GM20431 (cell line): ENCODE data around the gene KCNJ11.

ENCODE experiments used
- in situ Hi-C: fragments of 300-500 bp; cut with MseI, MboI; formaldehyde crosslinking; loops from one replicate; pipeline ENCODE4 v1.15.0; 2020; ENCODE audit warnings: low sequenced_read_pairs; ENCODE audit not compliant: unreplicated experiment

KCNJ11 gene

GRCh38 chr11:17410606-17411379, 22.3 kb upstream of the KCNJ11 start:
- in situ Hi-C loops = no loop called here

- in situ Hi-C loops = no loop called here
Measured at GRCh38 chr11:17408641-17409040, 20.2 kb upstream of the KCNJ11 start.

GRCh38 chr11:17408026-17408425, 19.6 kb upstream of the KCNJ11 start:
- in situ Hi-C loops = no loop called here

DNA sequence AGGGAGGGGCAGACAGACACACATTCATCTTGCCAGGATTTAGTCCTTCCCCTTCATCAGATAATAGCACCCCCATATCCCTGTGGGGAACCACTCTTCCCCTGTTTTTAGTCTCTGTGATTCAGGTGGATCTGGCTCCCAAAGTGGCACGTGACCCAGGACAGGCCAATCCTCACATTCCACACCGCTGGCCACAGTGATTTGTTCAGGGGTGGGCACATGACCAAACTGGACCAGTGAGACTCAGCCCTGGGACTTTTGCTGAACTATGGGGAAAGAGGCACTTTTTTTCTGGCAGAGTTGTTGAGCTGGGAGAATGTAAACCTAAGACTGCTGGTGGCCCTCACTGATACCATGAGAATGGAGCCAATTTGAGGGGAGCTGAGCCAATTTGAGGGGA, 19.1 kb upstream of the KCNJ11 start:
- in situ Hi-C loops = no loop called here

- in situ Hi-C loops = no loop called here
Measured at GRCh38 chr11:17406818-17407149, 18.3 kb upstream of the KCNJ11 start.

DNA sequence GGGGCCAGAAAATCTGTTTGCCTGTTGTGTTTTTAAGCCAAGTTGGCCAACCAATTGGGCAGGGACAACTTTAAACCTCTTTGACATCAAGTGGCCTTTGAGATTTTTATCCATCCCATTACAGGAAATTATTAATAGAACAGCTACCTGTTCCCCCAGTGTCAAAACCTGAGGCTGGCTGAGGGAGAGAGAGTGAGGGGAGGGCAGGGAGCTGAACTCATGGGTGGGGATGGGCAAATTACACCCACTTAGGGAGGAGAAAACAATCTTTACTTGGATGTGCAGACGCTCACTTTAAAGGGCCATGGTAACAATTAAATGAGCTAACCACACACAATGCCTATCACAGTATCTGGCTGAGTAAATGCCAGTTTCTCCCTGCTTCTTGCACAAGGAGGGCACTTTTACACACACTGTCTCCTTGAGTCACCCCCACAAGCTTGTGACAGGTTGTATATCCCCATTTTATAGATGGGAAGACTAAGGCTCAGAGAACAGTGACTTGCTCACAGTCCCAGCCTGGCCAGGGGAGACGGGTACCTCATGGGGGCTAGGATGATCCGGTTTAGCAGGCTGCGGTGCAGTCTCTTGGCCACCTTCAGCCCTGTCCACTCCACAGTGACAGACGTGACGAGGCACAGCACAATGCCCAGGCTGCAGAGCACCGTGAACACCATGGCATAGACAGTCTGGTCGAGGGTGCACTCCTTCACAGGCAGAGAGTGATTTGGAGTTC, 17.8 kb upstream of the KCNJ11 start:
- in situ Hi-C loops = no loop called here

- in situ Hi-C loops = no loop called here
Measured at GRCh38 chr11:17405232-17406005, 17.0 kb upstream of the KCNJ11 start.

- in situ Hi-C loops = no loop called here
Measured at GRCh38 chr11:17403980-17404759, 15.7 kb upstream of the KCNJ11 start.

DNA sequence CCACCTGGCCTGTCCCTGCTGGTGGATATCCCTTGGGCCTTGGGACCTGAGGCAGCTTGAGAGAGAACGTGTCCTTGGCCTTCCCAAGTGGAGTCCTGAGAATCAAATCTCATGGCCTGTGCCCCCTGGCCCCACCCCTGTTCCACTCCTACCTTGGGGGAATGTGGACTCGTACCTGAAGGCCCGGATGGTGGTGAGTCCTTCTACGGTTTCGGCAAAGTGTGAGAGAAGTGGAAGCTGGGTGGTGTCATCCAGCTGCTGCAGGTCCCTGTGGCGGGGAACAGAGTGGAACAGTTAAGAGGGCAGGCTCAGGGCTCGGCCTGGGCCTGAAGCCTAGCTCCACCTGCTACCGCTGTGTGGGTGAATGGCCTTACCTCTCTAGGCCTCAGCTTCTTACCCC, 14.0 kb upstream of the KCNJ11 start:
- in situ Hi-C loops = no loop called here

DNA sequence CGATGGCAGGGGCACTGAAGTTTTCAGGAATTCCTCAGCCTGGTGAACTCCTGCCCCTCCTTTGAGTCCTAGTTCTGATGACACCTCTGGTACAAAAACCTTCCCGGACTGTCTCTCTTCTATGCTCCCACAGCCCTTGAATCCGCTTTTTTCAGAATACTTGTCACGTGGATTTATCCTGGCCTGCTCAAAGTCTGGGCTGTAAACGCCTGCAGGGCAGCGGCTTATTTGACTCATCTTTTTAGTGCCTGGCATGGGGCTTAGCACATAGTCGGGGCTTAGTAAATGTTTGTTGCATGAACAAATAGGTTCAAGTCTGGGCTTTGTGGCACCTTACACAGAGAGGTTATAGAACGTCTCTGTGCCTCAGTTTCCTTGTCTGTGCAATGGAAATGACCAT, 13.4 kb upstream of the KCNJ11 start:
- in situ Hi-C loops = no loop called here

- in situ Hi-C loops = no loop called here
Measured at GRCh38 chr11:17401316-17401715, 12.9 kb upstream of the KCNJ11 start.

- in situ Hi-C loops = no loop called here
Measured at GRCh38 chr11:17400048-17400775, 11.8 kb upstream of the KCNJ11 start.

GRCh38 chr11:17399236-17399635, 10.8 kb upstream of the KCNJ11 start:
- in situ Hi-C loops = loop anchor here (10.0 kb wide), 1 partner anchor 106 kb away; no protein-coding TSS in a partner anchor

GRCh38 chr11:17397311-17398002, 9.0 kb upstream of the KCNJ11 start:
- in situ Hi-C loops = loop anchor here (10.0 kb wide), 1 partner anchor 107 kb away; no protein-coding TSS in a partner anchor

- in situ Hi-C loops = loop anchor here (10.0 kb wide), 1 partner anchor 108 kb away; no protein-coding TSS in a partner anchor
Measured at GRCh38 chr11:17396598-17397310, 8.3 kb upstream of the KCNJ11 start.

- in situ Hi-C loops = loop anchor here (10.0 kb wide), 1 partner anchor 109 kb away; no protein-coding TSS in a partner anchor
Measured at GRCh38 chr11:17395978-17396377, 7.5 kb upstream of the KCNJ11 start.

DNA sequence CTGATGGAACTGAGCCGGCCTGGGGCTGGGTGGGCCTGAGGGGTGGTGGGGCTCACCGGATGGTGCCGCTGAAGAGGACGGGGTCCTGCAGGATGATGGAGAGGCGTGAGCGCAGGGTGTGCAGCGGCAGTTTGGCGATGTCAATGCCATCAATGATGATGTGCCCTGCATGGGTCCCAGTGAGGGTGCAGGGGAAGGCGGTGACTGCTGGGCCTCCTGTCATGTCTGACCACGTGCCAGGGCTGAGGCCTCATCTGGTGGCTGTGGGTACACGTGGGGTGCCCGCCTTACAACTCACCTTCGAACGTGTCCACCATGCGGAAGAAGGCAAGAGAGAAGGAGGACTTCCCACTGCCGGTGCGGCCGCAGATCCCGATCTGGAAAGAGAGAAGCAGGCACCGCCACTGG, 7.1 kb upstream of the KCNJ11 start:
- in situ Hi-C loops = loop anchor here (10.0 kb wide), 1 partner anchor 109 kb away; no protein-coding TSS in a partner anchor
